HG03039 (cell line): ENCODE results near the gene OSTC.

Experiments
- ATAC-seq: cut with Tn5 transposase; IDR thresholded peaks from one replicate; pipeline ENCODE4 v1.9.1; 2021; ENCODE audit warnings: mild to moderate bottlenecking, moderate library complexity; ENCODE audit not compliant: unreplicated experiment

Gene OSTC

DNA sequence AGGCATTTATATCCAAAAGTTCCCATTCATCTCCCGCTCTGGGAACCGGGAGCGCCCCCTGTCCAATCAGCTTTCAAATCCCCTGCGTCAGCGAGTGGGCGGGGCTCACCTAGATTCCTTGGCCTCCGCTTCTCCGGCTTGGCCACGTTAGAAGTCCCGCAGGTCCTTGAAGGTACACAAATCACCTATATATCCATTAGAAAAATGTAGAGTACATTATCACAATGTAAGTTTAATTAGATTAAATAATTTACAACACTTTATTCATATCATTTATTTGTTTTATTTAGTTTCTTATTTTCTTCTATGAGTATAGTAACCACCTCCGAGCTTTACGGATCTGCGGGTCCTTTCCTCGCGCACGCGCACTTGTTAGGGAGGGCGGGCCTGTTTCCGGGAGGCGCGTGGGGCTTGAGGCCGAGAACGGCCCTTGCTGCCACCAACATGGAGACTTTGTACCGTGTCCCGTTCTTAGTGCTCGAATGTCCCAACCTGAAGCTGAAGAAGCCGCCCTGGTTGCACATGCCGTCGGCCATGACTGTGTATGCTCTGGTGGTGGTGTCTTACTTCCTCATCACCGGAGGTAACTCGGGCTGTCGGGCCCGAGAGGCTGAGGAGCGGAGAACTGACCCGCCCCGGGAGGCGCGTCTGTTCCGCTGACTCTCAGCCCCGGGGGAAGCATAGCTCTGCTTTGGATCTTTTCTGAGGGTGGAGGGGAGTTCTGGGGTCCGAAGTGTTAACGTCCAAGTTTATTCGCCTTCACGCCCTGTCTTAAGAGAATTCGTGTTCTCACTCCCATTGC lies at the start of gene OSTC:
Gene OSTC (plus strand): TSS at position 388 of the 802 bp plus-strand sequence. CDS start 57 bp downstream, at position 445.
- ATAC-seq: peak; percentile 90

DNA sequence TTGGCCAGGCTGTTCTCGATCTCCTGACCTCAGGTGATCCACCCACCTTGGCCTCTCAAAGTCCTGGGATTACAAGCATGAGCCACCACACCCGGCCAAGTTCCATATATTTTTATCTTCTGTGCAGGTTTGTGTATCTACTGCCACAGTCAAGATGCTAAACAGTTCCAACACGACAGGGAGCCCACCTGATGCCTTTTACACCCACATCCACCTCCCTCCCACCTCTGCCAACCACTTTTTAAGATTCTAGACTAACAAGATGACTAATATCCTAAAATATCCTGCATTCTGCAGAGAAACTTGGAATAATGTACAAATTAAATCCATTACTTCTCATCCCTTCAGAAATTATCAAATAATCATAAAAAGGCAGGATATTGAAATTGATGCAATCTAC lies 49.3 kb upstream of the OSTC start:
- ATAC-seq: no peak

DNA sequence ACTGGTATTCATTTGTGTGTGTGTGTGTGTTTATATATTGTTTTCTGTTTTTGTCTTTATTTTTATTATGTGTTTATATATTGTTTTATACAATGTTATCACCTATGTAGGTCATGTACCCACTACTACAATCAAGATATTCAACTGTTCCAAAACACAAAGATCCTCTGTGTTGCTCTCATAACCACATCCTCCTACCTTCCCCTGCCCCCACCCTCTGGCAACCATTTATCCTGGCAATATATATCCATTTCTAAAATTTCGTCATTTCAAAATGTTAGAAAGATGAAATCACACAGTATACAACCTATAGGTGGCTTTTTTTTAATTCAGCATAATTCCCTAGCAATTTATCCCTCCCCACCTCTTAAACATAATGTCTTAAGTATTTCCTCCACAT lies 48.9 kb upstream of the OSTC start:
- ATAC-seq: no peak

DNA sequence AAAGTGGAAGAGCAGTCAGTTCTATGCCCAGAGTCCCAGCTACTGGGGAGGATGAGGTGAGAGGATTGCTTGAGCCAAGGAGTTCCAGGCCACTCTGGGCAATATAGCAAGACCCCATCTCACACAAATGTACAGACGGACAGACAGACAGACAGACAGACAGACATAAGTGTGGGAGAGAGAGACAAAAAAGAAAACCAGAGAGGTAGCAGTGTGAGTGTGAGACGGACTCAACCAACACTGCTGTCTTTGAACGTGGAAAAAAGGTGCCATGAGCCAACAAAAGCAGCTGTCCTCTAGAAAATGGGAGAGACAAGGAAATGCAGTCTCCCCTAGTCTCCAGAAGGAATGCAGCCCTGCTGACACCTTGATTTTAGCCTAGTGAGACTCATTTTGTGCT lies 48.2 kb upstream of the OSTC start:
- no peak for ATAC-seq

DNA sequence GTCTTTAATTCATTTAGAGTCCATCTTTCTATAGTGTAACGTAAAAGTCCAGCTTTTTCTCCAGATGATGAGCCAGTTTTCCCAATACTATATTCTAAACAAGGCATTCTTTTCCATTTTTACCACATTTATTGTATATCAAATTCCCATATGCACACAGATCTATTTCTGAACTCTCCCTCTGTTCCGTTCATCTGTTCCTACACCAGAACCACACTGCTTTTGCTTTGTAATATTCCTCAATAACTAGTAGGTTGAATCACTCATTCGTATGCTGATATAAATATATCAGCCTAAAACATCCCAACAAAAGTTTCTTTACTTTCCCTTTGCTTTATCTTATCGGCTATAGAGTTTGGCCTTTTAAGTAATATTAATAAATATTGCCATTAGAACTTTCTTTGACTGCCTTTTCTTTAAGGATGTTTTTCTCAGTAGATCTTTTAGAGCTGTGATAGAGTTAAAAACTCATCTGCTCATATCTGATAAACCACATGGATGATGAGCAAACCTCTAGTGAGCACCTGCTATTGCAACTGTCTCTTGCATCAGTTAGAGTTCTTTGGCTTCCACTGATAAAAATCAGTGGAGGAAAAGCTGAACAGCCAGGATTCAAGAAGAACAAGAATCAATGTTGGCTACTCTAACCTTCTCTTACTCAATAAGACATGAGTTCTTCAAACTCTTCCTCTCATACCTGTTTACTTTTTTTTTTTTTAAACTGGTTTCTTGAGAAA lies 43.2 kb upstream of the OSTC start:
- no peak for ATAC-seq

DNA sequence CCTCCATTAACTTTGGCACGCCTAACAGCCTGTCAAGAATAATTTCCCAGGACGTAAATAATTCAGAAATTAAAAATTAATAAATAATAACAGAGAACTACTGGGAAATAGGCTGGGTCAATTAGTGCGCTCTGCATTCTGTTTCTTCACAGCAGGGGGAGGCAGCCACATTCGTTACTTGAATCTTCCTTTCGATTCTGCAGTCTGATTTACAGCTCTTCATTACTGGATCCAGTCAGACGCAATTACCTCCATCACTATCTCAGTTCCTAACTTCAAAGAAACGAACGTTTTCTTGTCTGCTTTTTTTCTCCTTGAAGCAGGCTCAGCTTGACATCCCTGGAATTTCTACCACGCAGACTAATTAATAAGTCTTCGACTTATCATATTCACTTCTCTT lies 39.0 kb upstream of the OSTC start:
- ATAC-seq: no peak

DNA sequence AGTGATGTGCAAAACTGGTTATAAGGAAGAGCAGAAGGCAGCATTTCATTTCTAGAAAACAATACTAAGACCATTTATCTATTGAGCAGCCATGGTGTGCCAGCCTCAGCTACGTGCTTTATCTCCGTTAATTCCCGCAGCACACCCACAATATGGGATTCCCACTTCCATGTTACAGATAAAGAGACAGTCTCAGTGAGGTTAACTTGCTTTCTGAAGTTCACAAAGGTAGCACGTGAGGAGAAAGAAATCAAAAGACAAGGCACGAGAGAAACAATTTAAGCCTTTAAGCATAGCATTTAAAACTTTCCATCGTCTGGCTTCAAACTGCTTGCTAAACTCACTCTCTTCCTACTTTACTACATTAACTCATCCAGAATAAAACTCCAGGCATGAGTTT lies 38.0 kb upstream of the OSTC start:
- no peak for ATAC-seq

DNA sequence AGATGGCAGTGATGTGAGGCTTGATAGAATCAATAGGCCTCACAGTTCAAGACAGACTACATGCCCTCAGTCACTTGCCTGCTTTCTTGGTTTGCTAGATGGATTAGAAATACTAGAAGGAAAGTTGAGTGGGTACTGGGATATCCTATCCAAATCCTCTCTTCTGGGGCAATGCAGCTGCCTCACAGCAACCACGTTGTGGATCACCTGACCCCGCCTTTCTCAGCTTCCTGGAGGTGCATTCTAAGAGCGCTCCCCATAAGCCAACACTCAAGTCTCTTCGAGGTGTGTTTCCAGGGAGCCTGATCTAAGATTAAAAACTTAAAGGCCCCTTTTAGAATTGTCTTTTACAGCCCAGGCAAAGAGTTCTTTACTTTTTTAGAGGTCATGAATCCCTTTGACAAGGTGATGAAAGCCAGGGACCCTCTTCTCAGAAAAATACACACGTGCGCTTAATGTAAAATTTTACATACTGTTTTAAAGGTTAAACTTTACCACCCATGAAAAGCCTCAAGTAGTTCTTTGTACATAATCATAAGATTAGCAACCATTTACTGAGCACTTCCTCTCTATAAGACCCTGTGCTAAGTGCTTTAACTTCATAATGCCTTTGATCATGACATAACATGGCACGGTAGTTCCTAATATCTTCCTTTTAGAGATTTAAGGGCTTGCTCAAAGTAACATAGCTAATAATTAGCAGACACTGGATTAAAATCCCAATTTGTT lies 30.9 kb upstream of the OSTC start:
- ATAC-seq: peak; percentile 2

DNA sequence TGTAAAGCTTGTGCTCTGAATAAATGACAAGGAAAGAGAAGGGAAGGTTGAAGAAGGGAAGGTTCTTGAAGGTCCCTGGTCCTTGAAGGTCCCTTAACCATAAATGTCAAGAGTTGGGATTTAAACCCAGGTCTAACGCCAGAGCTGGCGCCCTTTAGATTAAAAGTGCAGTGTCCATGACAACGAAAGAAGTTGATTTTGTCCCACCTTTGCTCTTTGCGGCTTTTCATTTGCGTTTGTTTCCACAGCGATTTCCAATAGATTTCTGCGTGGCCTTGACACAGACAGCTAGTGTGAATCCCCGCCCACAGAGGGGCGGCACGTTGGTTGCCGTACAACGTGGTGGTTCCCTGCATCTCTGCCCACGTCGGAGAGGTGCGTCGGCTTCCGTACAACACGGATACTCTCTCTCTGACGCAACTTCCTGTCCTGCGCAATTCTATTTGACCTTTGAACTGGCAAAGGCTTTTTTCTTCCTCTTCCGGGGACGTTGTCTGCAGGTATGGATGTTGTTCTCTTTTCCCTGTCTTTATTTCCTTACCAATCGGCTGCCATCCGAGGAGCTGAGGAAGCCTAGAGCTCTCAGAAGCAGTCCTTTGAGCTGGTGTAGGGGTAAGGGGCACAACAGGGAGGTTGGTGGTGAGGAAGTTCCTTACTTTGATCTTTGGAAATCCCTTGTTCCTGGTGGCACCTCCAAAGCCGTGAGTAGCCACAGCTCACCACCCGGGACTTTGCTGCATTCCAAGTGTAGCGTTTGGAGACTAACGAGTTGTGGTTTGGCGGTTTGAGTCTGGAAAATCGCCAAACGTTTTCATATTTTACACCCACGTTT lies 30.1 kb upstream of the OSTC start, which contains the start of gene RPL34:
Gene RPL34 (plus strand): TSS at position 476 of the 832 bp plus-strand sequence. CDS start 1,384 bp downstream, outside the sequence.
- peak; percentile 100 for ATAC-seq

DNA sequence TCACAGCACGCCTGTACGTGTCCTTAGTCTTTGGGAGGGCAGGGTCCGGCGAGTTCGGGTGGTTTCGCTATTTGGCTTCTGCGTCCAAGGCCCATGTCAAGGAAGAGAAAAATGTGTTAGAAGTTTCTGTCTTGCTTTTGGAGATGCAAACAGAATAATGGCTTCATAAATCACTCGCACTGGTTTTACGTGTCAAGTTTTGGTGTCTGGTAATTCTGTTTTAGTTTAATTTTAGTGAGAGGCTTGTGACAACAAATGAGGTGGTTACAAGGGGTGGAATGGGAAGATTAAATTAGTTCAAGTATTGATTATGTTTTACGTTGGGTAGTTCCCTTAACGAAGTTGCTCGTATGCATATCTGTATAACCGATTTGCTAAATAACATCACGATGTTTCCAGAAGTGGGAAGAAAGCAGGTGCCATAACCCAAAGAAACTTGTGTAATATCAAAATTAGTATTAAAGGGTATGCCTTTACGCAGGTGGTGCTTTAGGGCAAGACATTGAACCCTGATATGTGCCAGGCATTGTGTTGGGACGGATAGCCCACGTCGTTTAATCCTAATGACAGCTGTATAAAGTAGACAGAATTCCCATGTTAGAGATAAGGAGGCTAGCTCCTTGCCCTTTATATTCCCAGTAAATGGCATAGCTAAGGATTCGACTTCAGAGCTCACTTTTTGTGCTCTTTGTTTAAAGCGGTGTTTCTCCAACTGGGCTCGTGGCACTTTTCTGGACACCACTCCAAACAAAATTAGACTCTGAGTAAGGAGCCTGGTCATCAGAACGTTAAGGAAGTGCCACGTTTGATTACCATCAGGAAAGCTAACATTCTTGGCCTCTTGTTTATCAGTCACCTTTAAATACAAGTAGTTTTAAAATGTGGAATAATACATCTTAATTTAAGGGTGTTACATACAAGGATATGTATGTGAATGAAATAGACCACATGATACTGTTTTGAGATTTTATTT lies 29.2 kb upstream of the OSTC start:
- peak; percentile 1 for ATAC-seq

DNA sequence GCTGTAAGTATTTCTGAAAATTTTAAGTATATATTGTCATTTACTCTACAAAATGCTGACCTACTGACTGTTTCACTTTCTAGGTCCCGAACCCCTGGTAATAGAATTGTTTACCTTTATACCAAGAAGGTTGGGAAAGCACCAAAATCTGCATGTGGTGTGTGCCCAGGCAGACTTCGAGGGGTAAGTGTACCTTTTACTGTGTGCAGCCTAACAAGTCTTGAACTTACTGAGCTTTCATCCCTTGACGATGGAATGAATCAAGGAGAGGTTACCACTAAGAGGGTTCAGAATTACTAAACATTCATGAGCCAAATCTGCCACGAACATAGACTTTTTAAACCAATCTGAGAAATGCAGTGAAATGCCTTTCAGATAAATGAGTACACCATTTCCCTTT lies 28.4 kb upstream of the OSTC start:
- no peak for ATAC-seq

DNA sequence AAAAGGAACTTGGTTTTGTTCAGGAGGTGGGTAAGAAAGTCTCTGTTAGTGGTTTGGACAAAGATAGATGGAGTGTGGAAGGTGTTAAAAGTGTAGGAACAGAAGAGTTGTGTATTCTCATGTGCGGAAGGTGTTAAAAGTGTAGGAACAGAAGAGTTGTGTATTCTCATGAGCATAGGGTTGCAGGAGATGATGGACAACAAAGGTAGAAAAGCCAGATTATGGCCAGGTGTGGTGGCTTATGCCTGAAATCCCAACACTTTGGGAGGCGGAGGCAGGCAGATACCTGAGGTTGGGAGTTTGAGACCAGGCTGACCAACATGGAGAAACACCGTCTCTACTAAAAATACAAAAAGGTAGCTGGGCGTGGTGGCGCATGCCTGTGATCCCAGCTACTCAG lies 27.6 kb upstream of the OSTC start:
- ATAC-seq: no peak

DNA sequence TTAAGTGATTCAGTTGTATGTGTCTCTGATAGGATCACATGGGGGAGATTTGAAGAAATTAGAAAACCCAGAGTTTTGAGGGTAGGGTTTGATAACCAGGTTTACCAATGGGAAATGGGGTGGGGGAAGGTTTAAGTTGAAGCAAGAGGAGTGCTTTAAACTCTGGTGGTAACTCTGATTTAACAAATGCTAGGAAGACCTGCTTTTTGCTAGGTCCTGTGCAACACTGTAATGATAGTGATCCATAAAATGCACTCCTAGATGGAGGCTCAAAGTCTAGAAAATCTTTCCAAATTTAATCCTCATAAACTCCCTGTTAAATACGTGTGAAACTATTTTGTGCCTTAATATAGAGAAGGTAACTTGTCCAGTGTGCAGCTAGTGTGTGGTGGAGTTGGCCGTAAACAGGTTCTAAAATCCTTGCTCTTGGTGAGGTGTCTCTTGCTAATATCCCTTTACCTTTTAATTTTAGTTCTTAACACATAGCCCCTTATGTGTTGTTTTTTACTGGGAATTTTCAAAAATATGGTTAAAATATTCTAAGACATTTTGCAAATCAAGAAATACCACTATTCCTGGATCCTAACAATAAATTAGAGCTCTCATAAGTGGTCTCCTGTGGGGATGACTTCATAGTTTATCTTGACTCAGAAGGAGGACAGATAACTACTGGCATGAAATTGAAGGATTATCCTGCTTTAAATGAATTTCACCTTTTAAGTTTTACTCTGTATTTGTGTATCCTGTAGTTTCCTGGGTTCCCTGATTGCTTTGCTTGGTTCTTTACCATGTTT lies 25.9 kb upstream of the OSTC start:
- ATAC-seq: no peak

DNA sequence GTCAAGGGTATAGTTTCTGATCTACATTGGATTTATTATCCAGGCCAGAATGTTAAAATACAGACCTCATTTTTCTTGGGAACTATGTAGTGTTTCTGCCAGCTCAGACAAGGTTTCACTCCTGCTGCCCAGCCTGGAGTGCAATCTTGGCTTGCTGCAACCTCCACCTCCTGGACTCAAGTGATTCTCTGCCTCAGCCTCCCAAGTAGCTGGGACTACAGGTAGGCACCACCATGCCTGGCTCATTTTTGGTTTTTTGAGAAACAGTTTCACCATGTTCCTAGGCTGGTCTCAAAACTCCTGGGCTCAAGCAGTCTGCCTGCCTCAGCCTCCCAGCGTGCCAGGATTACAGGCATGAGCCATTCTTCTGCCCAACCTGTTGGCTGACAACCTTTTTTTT lies 24.3 kb upstream of the OSTC start:
- no peak for ATAC-seq

DNA sequence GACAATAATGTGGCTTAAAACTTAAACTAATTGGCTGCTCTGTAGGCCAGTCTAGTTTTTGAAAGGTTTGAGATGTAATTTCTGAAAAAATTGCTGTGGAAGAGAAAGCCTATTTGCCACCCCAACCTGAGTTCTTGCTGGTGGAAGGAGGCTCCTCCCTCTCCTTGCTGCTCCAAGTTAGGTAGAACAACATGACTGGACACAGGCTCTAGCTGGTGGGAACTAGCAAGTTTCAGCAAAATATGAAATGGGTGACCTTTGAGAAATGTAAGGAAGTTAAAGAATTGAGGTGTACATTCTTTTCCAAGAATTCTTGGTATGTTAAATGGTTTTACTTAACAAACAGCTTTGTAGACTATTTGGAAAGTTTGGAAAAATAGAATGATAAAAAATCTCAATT lies 22.0 kb upstream of the OSTC start:
- no peak for ATAC-seq

DNA sequence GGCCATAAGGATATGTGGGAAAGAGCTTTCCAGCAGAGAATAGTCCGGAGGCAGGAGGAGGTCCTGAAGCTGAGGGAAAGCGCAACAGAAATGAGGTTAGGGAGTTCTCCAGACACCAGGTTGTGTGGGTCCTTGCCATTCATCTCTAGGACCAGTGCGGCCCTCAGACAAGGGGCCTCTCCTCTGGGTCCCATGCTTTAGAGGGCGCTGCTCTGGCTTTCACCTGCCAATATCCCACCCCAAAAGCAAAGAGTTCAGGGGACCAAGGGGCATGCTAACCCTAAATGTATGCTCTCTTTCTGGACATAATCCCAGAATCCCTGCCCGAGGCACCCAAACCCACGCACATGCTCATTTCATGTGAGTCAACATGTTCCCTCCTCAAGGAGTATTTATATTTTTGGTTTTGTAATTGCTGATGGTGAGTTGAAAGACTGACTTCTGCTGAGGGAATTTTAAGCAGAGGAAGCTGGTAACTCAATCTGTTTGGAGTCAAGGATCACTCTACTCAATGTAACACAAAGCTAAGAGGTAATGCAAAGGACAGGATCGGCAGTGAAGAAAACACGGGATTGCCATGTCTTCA lies 15.2 kb upstream of the OSTC start:
- no peak for ATAC-seq

DNA sequence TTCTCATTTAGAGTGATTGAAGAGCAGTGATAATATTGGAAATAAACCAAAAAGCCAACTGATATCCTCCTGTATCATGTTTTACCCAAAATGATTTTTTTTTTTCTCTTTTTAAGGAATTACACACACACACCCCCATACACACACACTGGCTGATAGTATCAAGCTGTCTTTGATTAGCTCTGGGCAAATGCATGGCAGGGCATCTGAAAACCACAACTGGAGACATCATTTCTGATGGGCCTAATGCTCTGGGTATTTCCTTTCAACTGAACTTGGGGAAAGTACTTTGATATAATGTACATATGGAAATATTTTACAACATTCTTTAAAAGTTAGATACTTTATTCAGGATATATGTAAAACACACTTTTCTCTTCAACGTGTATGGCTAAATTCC lies 14.2 kb upstream of the OSTC start:
- no peak for ATAC-seq

DNA sequence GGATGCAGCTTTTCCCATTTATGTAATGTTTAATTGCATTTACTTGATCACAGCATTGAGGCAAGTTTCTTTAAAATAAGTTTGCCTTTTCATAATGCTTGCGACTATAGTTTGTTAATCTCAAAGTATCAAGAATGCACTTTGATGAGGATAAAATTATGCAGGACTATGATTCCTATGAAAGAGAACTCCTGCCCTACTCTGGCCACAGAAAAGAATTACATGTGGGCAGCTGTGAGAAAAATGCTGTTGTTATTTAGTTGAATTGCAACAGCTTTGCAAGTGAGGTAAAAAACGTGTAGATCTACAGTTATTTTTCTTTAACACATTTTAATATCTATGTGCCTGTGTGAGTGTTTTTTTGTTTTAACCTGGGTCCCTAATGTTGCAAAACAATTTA lies 12.5 kb upstream of the OSTC start:
- no peak for ATAC-seq
